ENCODE data around the gene CD300C.
"Not testable (repeated sequence)": the region's sequence is repeated elsewhere in the genome, so short reads cannot be mapped to it uniquely, and the experiment has no call there.

The CD300C gene

DNA sequence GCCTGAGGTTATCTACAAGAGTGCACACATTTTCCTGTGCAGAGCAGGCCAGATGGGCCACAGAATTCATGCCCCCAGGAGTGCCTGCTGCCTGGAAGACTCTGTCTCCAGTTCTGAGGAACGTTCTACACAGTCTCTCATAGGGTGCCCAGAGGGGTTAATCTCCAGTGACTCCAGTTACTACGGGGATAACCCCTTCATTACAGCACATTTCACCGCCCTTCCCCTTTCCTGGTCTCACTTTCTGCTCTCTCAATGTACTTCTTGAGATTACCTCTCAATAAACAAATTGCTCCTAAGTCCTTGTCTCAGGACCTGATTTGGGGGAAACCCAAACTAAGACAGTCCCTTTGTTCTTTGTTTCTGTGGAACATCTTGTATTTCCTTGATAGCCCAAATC is 15.7 kb upstream of the CD300C start:
- DNase-seq, result no peak

DNA sequence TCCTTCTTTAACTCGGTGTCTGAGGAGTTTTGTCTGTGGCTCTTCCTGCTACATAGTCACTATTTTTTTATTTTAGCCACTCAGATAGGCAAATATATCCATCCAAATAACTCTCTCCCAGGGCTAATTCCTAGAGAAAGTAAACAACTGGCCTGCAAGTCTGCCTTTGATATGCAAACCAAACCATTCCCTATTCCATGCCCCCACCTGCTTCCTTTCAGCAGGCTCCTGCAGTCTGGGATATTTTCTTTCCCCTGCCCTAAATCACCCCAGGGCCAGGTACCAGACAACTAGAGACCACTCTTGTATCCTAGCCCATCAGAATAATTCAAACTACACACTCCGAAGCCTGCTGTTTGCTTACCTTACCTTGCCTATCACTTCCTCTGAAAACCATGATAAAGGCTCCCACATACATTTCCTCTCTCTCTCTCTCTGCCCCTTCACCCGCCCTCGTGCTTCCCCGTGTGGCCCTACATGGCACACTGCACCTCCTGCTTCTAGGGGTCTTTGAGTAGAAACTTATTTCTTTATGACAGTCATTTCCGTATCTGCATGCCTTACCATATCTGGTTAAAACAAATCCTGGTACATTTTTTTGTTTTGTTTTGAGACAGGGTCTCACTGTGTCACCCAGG is 13.1 kb upstream of the CD300C start:
- DNase-seq, result no peak

GRCh38 chr17:74558402-74558801 is 12.5 kb upstream of the CD300C start:
- not testable (repeated sequence) for DNase-seq

DNA sequence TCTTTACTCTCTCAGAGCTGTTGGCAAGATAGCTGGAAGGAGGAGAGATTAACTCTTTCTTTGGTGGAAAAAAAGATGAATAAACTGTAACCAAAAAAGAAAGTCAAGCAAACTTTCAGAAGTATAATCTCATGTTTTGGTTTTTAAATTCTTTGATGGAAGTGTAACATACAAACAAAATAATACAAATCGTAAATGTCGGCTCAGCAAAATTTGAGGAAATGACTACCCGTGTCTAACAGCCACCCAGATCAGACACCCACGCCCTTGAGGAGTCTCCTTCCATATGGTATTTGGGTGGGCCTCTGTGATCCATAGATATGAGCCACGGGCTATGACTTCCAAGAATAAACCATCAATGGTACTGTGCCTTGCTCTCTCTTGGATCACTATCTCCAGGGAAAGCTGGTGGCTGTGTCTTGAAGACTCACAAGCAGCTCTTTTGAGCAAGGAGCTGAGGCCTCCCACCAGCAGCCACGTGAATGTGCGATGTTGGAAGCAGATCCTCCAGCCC is 9.6 kb upstream of the CD300C start:
- DNase-seq, result no peak

DNA sequence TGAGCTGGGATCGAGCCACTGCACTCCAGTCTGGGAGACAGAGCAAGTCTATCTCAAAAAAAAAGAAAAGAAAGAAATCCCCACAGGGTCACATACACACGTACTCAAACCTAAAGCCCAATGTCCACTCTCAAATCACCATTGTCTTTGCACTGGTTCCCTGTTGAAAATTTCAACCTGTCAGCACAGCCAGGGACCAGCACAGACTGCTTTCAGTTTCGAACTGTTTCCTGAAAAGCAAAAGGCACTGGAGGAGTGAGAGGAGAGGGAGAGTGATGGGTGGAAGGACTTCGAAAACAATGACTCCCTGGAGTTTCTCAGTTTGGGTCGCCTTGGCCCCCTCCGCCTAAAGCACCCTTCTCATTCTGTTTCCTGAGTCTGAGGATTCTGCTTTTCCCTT is 9.0 kb upstream of the CD300C start:
- no peak for DNase-seq

DNA sequence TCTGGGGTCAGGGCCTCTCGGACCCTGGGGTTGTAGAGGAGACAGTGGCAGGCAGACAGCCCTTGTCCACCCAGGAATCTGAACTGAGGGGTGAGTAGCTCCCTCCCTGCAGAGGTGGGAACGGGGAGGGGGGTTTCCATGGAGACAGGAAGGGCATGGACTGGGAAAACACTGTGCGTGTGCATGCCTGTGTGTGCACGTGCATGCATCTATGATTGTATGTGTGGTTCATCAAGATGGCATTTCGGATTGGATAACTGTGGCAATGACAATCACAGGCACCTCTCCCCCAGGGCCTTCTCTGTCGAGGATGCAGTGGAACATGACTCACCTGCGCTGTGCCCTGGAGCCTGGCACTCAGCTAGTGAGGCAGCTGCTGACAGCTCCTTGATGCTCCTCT is 6.1 kb upstream of the CD300C start:
- no peak for DNase-seq

DNA sequence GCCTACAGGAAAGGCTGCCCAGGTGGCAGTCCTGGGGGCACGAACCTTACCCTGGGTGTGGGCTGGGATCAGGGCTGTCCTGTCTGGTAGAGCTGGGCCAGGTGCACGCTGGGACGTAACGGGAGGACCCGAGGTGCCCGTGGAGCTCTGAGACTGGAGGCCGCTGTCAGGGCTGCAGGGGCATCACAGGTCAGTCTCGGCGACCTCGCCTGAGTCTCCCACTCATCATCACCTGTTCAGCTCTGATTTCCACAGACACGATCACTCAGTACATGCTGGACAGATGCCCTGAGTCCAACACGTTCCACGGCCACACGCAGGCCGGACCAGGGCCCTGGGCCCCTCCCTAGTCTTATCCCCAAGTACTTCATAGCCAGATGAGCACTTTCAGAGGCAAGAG is 4.7 kb upstream of the CD300C start:
- no peak for DNase-seq

GRCh38 chr17:74549343-74549742 is 3.4 kb upstream of the CD300C start:
- DNase-seq, result no peak

DNA sequence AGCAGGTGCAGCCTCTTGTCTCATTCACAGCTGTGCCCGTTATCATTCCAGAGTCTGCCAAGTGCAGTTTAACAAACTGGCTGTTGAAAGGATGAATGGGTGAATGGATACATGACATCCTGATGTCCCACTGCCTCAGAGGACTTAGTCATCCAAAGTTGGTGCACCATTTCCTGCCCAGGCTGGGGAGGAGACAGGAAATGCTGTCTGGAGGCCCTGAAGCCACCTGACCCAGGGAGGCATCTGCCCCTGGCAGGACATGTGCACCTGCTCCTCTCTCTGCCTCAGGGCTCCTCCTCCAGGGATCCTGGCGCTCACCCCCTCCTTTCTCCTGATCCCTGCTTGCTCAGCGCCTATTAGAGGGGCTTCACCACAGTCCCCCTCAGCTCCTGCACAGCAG is 1.8 kb upstream of the CD300C start:
- peak; percentile 69 to 73 for DNase-seq

DNA sequence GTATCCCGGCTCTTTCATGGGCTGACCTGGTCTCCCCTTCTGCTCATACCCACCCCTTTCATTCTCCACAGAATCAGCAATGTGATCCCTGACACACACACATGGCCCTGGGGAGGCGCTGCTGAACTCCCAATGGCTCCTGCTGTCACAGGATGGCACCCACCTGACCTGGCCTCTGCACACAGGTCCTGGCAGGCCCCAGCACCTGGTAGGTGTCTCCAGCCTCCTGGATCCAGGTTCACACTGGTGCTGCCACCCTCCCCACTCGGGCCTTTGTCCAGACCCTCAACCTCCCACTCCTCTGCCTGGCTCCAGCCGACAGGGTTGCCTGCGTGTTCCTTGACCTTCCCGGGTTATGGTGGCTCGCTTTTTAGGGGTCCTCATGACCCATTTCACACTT is 1.3 kb upstream of the CD300C start:
- no peak for DNase-seq

- DNase-seq, result no peak
Measured at GRCh38 chr17:74546586-74546985, 671 bp upstream of the CD300C start.

DNA sequence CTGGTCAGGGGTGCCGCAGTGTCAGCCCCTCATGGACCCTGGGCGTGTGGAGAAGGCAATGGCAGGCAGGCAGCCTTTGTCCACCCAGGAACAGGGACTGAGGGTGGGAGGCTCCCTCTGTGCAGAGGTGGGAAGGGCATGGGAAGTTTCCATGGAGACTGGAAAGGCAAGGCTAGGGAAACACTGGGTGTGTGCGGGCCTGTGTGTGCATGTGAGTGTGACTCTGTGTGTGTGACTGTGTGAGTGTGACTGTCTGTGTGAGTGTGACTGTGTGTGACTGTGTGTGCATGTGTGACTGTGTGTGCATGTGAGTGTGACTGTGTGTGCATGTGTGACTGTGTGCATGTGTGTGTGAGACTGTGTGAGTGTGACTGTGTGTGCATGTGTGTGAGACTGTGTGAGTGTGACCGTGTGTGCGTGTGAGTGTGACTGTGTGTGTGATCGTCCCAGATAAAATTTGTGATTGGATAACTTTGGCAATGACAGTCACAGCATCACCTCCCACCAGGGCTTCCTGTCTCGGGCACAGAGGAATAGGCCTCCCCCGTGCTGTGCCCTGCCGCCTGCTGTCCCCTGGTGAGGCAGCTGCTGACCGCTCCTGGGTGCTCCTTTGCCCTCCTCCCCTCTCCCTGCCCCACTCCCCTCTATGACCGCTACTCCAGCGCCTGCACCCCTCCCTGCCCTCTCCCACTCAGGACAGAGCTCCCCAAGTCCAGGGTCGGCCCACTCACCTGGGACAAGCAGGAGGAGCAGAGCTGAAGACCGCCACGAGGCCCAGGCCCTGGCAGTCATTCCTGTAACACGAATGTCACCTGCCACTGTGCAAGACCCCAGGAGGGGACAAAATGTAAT is 698 bp downstream of the CD300C start:
- no peak for DNase-seq

DNA sequence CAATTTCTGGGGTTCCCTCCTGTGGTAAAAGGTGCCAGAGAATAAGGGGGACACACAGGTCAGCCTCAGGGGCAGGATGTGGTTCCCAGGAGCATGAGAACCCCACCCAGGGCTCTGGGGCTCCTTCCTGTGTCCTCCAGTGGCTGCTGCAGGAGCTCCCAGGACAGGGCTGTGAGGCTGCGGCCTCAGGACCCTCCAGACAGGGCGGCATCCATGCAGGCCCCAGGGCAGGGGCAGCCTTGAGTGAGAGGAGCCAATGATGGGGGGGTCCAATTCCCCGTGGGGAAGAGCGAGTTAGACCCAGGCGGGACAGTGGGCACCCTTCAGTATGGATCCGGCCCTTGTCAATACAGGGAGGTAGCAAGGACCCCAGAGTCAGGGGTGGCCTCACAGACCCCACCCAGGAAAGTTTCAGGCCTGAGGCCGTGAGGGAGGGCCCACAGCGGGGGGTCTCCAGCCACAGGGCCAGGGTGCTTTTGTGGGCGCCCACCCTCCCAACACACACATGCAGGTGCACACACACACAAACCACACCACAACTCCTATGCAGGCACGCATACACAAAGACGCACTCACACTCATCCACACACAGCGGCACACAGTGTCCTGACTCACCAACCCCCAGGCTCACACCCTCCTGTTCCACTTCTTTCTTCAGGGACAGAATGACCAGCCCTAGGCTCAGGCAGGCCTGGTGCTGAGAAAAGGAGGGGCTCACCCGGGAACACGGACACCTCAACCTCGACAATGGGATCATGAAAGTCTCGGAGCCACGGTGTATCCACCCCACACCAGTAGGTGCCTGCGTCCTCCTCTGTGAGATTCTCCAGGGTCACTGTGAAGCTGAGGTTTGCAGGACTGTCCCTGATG is 1.8 kb downstream of the CD300C start:
- no peak for DNase-seq

- no peak for DNase-seq
Measured at GRCh38 chr17:74543406-74543805, 2.5 kb downstream of the CD300C start.

DNA sequence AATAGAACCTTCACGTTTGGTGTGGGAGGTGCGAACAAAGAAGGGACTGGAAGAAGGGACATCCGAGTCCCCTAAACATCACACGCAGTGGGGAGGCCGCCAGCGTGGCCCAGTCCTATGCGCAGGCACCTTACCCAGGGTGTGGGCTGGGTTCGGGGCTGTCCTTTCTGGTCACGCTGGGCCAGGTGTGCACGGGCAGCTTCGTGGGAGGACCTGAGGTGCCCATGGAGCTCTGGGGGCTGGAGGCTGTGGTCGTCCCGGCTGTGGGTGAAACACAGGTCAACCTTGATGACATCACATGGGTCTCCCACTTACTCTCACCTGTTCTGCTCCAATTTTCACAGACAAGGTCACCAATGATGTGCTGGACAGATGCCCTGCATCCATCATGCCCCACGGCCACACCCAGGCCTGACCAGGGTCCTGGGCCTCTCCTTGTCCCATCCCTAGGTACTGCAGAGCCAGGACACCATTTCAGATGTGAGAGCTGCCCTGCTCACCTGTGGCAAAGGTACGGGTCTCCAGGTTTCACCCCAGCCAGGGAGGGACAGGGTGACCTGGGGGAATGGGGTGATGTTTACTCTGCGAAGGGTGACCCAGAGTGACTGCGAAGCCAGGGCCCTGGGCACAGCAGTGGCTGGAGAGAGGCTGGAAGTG is 3.1 kb downstream of the CD300C start:
- DNase-seq, result no peak

- DNase-seq, result no peak
Measured at GRCh38 chr17:74542166-74542565, 3.7 kb downstream of the CD300C start.

GRCh38 chr17:74541176-74542111 is 4.5 kb downstream of the CD300C start:
- DNase-seq, result no peak

GRCh38 chr17:74539281-74539820 is 6.6 kb downstream of the CD300C start:
- no peak for DNase-seq

- DNase-seq, result no peak
Measured at GRCh38 chr17:74536890-74537289, 9.0 kb downstream of the CD300C start.

DNA sequence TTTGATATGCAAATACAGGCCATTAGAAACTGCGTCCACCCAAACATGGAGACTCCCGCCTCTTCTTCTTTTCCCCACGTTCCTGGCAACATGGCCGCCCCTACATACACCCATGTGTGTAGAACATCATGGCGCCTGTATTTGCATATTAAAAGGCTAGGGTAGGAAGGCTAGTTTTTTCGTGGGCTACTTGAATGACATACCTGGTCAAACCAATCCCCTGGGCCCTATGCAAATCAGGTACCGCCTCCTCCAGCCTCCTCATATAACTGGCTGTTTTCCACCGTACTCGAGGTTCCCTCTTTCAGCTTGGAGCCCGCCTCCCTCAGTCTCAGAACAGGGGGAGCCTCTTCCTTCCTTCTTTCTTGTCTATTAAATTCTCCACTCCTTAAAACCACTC is 13.8 kb downstream of the CD300C start:
- DNase-seq, result peak; percentile 100

DNA sequence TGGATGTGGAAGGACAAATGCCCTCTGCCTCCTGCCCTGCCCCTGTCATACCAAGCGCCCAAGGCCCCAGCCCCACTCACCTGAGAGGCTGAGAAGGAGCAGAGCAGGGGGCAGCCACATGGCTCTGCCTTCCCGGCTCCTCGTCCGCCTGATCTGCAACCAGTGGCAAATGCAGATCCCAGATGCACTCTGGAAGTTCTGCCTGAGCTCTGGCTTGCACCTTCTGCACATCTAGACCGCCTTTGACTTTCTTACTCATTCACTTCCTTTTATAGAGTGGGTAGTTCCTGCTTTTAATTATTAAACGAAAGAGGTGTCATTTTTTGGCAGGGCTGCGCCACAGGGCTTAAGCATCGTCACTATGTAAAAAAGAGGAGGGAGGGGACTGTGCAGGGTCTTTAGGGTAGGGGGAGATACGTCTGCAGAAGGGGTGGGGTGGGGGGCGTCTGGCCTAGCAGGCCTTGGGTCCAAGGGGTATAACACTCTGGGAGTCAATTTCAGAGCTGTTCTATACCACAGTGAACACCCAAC is 14.6 kb downstream of the CD300C start, which contains the start of gene CD300LB:
TSS of gene CD300LB (minus strand) at position 245 of the 531 bp plus-strand sequence. CDS start at position 120, 125 bp downstream.
- DNase-seq, result peak in 1 of 2 experiments; percentile 8

All from Kasumi-1 (cell line).